MM.1S (cell line): ENCODE results near the gene SLC35G3.
A peak's percentile ranks its signal among the peaks of the same experiment; 100 is the strongest.

Source experiments
- DNase-seq: peaks from one replicate; pipeline ENCODE4 v3.0.0-alpha.2; 2015
- H2AFZ ChIP-seq: fragments of 300-600 bp; sonication (generic); 2 replicates; pipeline ENCODE4 v1.6.0; 2016; ENCODE audit warnings: antibody characterized with exemption, low read length
- H3F3A ChIP-seq: fragments of 300-600 bp; sonication (generic); 2 replicates; pipeline ENCODE4 v1.6.1; 2016; ENCODE audit warnings: mild to moderate bottlenecking, antibody characterized with exemption, low read length, moderate library complexity, mixed read lengths; ENCODE audit not compliant: insufficient read depth
- H3K27ac ChIP-seq: fragments of 300-600 bp; sonication (generic); 2 replicates; pipeline ENCODE4 v1.5.1; 2016; ENCODE audit warnings: mild to moderate bottlenecking, low read length
- H3K27me3 ChIP-seq: fragments of 300-600 bp; sonication (generic); replicated peaks from 2 replicates; pipeline ENCODE4 v1.6.0; 2016; ENCODE audit warnings: low read length; ENCODE audit not compliant: insufficient read depth
- H3K36me3 ChIP-seq: fragments of 300-600 bp; sonication (generic); replicated peaks from 2 replicates; pipeline ENCODE4 v1.6.1; 2016; ENCODE audit warnings: mild to moderate bottlenecking, low read length, mixed read lengths; ENCODE audit not compliant: insufficient read depth
- H3K4me1 ChIP-seq: fragments of 300-600 bp; sonication (generic); 2 replicates; pipeline ENCODE4 v1.6.1; 2016; ENCODE audit warnings: low read length, mixed read lengths
- H3K4me2 ChIP-seq: fragments of 300-600 bp; sonication (generic); 2 replicates; pipeline ENCODE4 v1.6.0; 2016; ENCODE audit warnings: low read depth, low read length
- H3K4me3 ChIP-seq: fragments of 300-600 bp; sonication (generic); 2 replicates; pipeline ENCODE4 v1.5.1; 2016; ENCODE audit warnings: low read length, mixed read lengths
- H3K79me2 ChIP-seq: fragments of 300-600 bp; sonication (generic); 2 replicates; pipeline ENCODE4 v1.6.1; 2016; ENCODE audit warnings: mixed run types, low read length, mixed read lengths
- H3K9ac ChIP-seq: fragments of 300-600 bp; sonication (generic); 2 replicates; pipeline ENCODE4 v1.6.1; 2016; ENCODE audit warnings: low read length, mixed read lengths
- H3K9me2 ChIP-seq: fragments of 300-600 bp; sonication (generic); replicated peaks from 2 replicates; pipeline ENCODE4 v1.6.1; 2016; ENCODE audit warnings: mild to moderate bottlenecking, low read length, mixed read lengths; ENCODE audit not compliant: insufficient read depth
- H3K9me3 ChIP-seq: fragments of 300-600 bp; sonication (generic); replicated peaks from 2 replicates; pipeline ENCODE4 v1.6.1; 2016; ENCODE audit warnings: mild to moderate bottlenecking, low read length, mixed read lengths; ENCODE audit not compliant: insufficient read depth
- H4K20me1 ChIP-seq: fragments of 300-600 bp; sonication (generic); 2 replicates; pipeline ENCODE4 v1.6.1; 2016; ENCODE audit warnings: mild to moderate bottlenecking, low read length, moderate library complexity, mixed read lengths; ENCODE audit not compliant: insufficient read depth
- EZH2 ChIP-seq: fragments of 300-600 bp; sonication (generic); optimal IDR thresholded peaks from 2 replicates; pipeline ENCODE3; 2017; ENCODE audit warnings: low read depth, mild to moderate bottlenecking, antibody characterized with exemption, low read length, mixed read lengths
- EZH2phosphoT487 ChIP-seq: fragments of 300-600 bp; sonication (generic); IDR thresholded peaks from 2 replicates; pipeline ENCODE4 v1.6.1; 2018; ENCODE audit warnings: antibody characterized with exemption, low read length
- TF ChIP-seq, protein P1 (sequence below): fragments of 300-600 bp; sonication (generic); IDR thresholded peaks from 2 replicates; pipeline ENCODE4 v1.5.1; 2016; ENCODE audit warnings: antibody characterized with exemption, low read length, mixed read lengths

The SLC35G3 gene

DNA sequence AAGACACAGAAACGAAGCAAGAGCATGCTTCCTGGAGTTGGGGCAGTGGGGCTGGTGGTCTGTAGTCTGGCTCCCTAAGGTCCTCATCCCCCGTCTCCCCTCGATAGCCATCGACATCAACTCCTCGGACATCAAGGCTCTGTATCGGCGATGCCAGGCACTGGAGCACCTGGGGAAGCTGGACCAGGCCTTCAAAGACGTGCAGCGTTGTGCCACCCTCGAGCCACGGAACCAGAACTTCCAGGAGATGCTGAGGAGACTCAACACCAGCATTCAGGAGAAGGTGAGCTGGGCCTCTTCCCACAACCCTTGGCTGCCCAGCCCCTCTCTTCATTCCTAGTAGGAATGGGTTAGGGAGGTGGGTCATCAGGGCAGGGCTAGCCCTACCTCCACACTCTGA, 44.3 kb downstream of the SLC35G3 start:
- TF ChIP-seq EZH2phosphoT487 (no peak), EZH2 (no peak)
- TF ChIP-seq, protein P1, sequence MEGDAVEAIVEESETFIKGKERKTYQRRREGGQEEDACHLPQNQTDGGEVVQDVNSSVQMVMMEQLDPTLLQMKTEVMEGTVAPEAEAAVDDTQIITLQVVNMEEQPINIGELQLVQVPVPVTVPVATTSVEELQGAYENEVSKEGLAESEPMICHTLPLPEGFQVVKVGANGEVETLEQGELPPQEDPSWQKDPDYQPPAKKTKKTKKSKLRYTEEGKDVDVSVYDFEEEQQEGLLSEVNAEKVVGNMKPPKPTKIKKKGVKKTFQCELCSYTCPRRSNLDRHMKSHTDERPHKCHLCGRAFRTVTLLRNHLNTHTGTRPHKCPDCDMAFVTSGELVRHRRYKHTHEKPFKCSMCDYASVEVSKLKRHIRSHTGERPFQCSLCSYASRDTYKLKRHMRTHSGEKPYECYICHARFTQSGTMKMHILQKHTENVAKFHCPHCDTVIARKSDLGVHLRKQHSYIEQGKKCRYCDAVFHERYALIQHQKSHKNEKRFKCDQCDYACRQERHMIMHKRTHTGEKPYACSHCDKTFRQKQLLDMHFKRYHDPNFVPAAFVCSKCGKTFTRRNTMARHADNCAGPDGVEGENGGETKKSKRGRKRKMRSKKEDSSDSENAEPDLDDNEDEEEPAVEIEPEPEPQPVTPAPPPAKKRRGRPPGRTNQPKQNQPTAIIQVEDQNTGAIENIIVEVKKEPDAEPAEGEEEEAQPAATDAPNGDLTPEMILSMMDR = no peak
- no peak for DNase-seq
- Histone ChIP-seq H3K79me2 (no peaks in the 10 kb centered on the region), H3K27ac (no peak overlapping the region), H3K36me3 (no peaks in the 10 kb centered on the region), H2AFZ (0 out of 2 replicates have a peak overlapping the region, but pooled peaks have one; percentile 42), H3K4me3 (no peak overlapping the region), H3F3A (no peaks in the 10 kb centered on the region), H4K20me1 (no peaks in the 10 kb centered on the region), H3K9me2 (no peaks in the 10 kb centered on the region), H3K27me3 (no peaks in the 10 kb centered on the region), H3K4me1 (peaks cover 9% of the 10 kb centered on the region), H3K4me2 (peak overlapping the region; percentile 38), H3K9ac (no peak overlapping the region), H3K9me3 (no peaks in the 10 kb centered on the region)

- Histone ChIP-seq H3K4me1 (peaks cover 9% of the 10 kb centered on the region), H3K4me2 (no peak overlapping the region), H3K27ac (no peak overlapping the region), H3K9ac (no peak overlapping the region), H2AFZ (no peak overlapping the region), H3K9me2 (no peaks in the 10 kb centered on the region), H3K36me3 (no peaks in the 10 kb centered on the region), H3K4me3 (no peak overlapping the region), H3F3A (no peaks in the 10 kb centered on the region), H3K9me3 (no peaks in the 10 kb centered on the region), H3K27me3 (no peaks in the 10 kb centered on the region), H3K79me2 (no peaks in the 10 kb centered on the region), H4K20me1 (no peaks in the 10 kb centered on the region)
- DNase-seq = no peak
- no peak for TF ChIP-seq EZH2
- TF ChIP-seq, protein P1 = no peak
- no peak for TF ChIP-seq EZH2phosphoT487
Measured at GRCh38 chr17:35148144-35148543, 46.0 kb downstream of the SLC35G3 start.

DNA sequence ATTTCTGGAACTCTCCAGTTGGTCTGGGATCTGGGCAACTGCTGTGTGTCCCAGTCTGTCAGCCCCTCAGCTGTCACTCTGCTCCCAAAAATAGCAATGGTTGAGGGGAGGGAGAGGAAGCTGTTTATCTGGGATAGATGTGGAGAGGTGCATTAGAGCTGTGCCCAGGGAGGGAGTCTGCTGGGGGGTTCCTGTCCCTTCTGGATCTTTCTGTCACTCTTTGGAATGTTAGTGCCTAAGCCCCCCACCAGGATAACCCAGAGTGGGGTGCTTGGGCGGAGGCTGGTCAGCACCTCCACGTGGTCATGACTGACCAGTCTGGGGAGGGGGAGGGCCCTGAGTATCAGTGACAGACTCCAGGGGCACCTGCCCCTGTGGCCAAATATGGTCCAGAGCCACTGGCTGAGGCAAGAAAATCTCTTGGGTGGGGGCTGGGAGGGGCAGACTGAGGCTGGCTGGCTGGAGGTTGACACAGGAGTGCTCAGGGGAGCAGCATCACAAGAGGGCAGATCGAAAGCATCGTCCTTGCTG, 46.8 kb downstream of the SLC35G3 start, which contains the start of gene UNC45B:
TSS of gene UNC45B (plus strand) at position 443 of the 531 bp plus-strand sequence. CDS start 447 bp downstream, outside the sequence.
- Histone ChIP-seq H3K9me2 (no peaks in the 10 kb centered on the region), H3K4me3 (no peak within 1 kb of the TSS), H2AFZ (no peak within 1 kb of the TSS), H3K4me1 (peaks cover 9% of the 10 kb centered on the region), H4K20me1 (no peaks in the 10 kb centered on the region), H3F3A (no peaks in the 10 kb centered on the region), H3K27ac (no peak within 1 kb of the TSS), H3K4me2 (no peak within 1 kb of the TSS), H3K27me3 (no peaks in the 10 kb centered on the region), H3K36me3 (no peaks in the 10 kb centered on the region), H3K9me3 (no peaks in the 10 kb centered on the region), H3K79me2 (no peaks in the 10 kb centered on the region), H3K9ac (no peak within 1 kb of the TSS)
- TF ChIP-seq EZH2phosphoT487 (no peak), EZH2 (no peak)
- TF ChIP-seq, protein P1 = no peak
- no peak for DNase-seq
